Mesodermal cell (in vitro differentiated cells): ENCODE data around the gene ESYT3.

Experiments used
- H3K27ac ChIP-seq: 2 replicates; pipeline ENCODE4 v1.7.0; 2013; ENCODE audit warnings: mild to moderate bottlenecking, low read depth, low read length, moderate library complexity; ENCODE audit not compliant: severe bottlenecking
- H3K36me3 ChIP-seq: 2 replicates; pipeline ENCODE4 v1.7.1; 2013; ENCODE audit warnings: mild to moderate bottlenecking, low read length, moderate library complexity; ENCODE audit not compliant: control insufficient read depth, insufficient read depth
- H3K4me1 ChIP-seq: one replicate; pipeline ENCODE4 v1.7.1; 2013; ENCODE audit warnings: mild to moderate bottlenecking, low read length; ENCODE audit not compliant: insufficient read depth, control insufficient read depth, poor library complexity, severe bottlenecking
- H3K4me3 ChIP-seq: 2 replicates; pipeline ENCODE4 v1.7.0; 2013; ENCODE audit warnings: low read length, control low read depth, mild to moderate bottlenecking; ENCODE audit not compliant: insufficient read depth, poor library complexity, severe bottlenecking; ENCODE audit errors: extremely low read depth
- H3K9me3 ChIP-seq: 2 replicates; pipeline ENCODE4 v1.7.1; 2013; ENCODE audit warnings: mild to moderate bottlenecking, low read length, moderate library complexity; ENCODE audit not compliant: control insufficient read depth
- WGBS, 2 experiments: methylation state at CpG; one replicate each; pipeline ENCODE4 v1.1.5; 2013; ENCODE audit warnings: missing lambda C conversion rate in 2 of 2; ENCODE audit not compliant: insufficient coverage in 2 of 2; 5-methylcytosine and 5-hydroxymethylcytosine counted together

Gene ESYT3

DNA sequence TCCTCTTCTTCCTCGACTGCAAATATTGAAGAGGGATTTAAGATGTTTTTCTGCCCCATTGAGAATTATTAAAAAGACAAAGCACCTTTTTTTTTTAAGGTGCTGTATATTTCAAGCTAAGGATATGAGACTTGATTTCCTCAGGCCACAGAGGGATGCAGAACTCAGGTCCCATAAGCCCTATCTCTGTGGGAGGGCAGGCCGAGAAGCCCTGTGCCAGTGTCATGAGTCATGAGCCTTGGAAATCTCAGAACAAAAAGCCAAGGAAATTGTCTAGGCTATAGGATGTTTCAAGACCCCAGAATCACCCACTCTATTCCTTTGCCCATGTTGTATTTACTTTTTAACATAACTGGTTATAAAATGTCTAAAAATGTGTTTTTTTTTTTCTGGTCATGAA, 7.3 kb downstream of the ESYT3 start:
- H3K4me3 ChIP-seq: no peak overlapping the region
- no peaks in the 10 kb centered on the region for H3K36me3 ChIP-seq
- 0 to 40% methylated on average over 1 of the region's 2 CpGs for WGBS, 2 experiments
- peak overlapping the region; percentile 61 for H3K27ac ChIP-seq
- H3K4me1 ChIP-seq: peaks cover 51% of the 10 kb centered on the region
- no peaks in the 10 kb centered on the region for H3K9me3 ChIP-seq

- Histone ChIP-seq H3K4me3 (no peak overlapping the region), H3K9me3 (no peaks in the 10 kb centered on the region), H3K36me3 (no peaks in the 10 kb centered on the region), H3K27ac (peak overlapping the region; percentile 26), H3K4me1 (peaks cover 51% of the 10 kb centered on the region)
- WGBS, 2 experiments: 20 to 58% methylated on average over 1 to 5 of the region's 5 CpGs
These were observed 8.0 kb downstream of the ESYT3 start for GRCh38 chr3:138442433-138442832.

- Histone ChIP-seq H3K4me1 (peaks cover 51% of the 10 kb centered on the region), H3K27ac (peak overlapping the region; percentile 3), H3K36me3 (no peaks in the 10 kb centered on the region), H3K4me3 (no peak overlapping the region), H3K9me3 (no peaks in the 10 kb centered on the region)
- WGBS, 2 experiments: 88 to 89% methylated on average over 2 of the region's 2 CpGs
These were observed 8.7 kb downstream of the ESYT3 start for GRCh38 chr3:138443091-138443490.

- Histone ChIP-seq H3K36me3 (no peaks in the 10 kb centered on the region), H3K4me3 (no peak overlapping the region), H3K27ac (peak overlapping the region; percentile 3), H3K9me3 (no peaks in the 10 kb centered on the region), H3K4me1 (peaks cover 51% of the 10 kb centered on the region)
- 92 to 96% methylated on average over 5 to 8 of the region's 14 CpGs for WGBS, 2 experiments
These were observed 9.4 kb downstream of the ESYT3 start for GRCh38 chr3:138443521-138444503.

DNA sequence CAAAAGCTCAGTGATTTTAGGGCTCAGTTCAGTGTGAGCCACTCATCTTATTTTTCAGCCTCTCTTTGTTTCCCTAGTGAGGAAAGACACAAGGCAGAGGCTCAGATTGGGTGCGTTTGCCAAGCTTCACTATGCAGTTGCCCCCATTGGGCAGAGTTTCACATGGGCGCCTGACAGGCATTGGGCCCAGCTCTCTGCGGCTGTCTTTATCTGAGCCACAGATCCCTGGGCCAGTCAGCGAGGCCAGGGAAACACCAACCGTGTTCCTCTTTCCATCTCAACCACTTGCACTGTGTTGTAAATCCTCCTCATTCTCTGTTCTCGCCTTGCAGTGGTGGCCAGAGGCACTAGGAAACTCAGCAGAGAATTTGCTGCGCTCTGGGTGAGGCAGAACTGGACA, 10.8 kb downstream of the ESYT3 start:
- WGBS, 2 experiments: 91 to 95% methylated on average over 7 of the region's 7 CpGs
- H3K9me3 ChIP-seq: no peaks in the 10 kb centered on the region
- peaks cover 38% of the 10 kb centered on the region for H3K4me1 ChIP-seq
- H3K36me3 ChIP-seq: no peaks in the 10 kb centered on the region
- no peak overlapping the region for H3K27ac ChIP-seq
- no peak overlapping the region for H3K4me3 ChIP-seq

DNA sequence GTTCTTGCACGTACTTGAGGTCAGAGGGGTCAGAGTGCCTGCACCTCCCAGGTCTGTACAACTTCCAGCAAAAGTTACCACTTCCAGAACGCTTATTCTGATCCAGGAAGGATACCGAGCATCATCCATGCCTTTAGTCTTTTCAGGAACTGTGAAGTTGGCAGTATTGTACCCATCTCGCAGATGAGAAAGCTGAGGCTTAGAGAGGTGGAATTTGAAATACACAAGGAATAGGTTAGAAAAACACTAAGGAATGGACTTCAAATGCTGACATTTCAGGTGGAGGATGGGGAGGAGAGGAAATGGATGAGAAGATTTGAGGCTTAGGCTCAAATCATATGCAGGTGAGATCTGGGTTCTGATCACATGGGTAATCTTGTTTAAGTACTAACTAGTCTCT, 11.2 kb downstream of the ESYT3 start:
- no peak overlapping the region for H3K27ac ChIP-seq
- 93 to 94% methylated on average over 4 of the region's 4 CpGs for WGBS, 2 experiments

DNA sequence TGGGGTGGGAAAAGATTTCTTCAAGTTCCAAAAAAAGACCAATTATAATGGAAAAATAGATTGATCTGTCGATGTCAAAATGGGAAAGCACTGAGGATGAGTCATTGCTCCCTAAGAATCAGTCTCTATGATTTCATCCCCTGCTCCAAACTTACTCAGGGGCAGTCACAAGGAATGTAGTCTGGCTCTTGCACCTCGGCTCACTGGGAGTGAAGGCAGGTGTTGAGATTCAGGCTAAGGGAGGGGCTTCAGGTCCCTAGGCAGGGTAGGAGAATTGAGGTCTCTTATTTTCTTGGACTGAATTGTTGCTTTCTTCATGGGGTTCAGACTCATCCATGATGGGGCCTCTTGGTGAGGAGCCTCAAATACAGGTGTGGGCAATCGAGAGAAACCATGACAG, 14.2 kb downstream of the ESYT3 start:
- 60 to 90% methylated on average over 1 to 2 of the region's 3 CpGs for WGBS, 2 experiments
- Histone ChIP-seq H3K4me3 (no peak overlapping the region), H3K27ac (no peak overlapping the region), H3K36me3 (no peaks in the 10 kb centered on the region), H3K9me3 (no peaks in the 10 kb centered on the region), H3K4me1 (peaks cover 4% of the 10 kb centered on the region)

More for the DNA sequence above, 11.2 kb downstream of the ESYT3 start:
- peaks cover 33% of the 10 kb centered on the region for H3K4me1 ChIP-seq
- no peak overlapping the region for H3K4me3 ChIP-seq
- no peaks in the 10 kb centered on the region for H3K36me3 ChIP-seq
- H3K9me3 ChIP-seq: no peaks in the 10 kb centered on the region

DNA sequence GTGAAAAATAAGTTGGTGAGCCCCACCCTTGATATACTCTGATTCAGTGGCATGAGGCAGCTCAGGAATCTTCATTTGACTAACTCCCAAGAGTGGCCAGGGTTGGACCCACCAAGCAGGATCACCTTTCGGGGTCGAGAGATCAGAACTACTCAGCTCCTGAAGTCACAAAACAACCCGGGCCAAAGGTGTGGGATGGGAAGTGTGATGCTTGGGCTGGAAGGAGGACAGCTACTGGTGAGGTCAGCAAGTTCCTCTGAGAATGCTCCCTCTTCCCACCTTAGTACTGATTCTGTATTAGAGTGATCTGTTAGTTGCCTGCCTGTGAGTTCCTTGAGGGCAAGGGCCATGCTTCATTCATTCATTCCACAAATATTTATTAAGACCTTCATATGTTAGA, 15.1 kb downstream of the ESYT3 start:
- H3K4me1 ChIP-seq: no peaks in the 10 kb centered on the region
- WGBS, 2 experiments: 100% methylated on average over 1 of the region's 3 CpGs; no CpG with 5 or more reads in 1 of the 2 experiments

GRCh38 chr3:138450181-138450580, 15.8 kb downstream of the ESYT3 start:
- H3K9me3 ChIP-seq: no peaks in the 10 kb centered on the region
- no peaks in the 10 kb centered on the region for H3K36me3 ChIP-seq
- 96 to 97% methylated on average over 5 to 7 of the region's 7 CpGs for WGBS, 2 experiments
- no peaks in the 10 kb centered on the region for H3K4me1 ChIP-seq
- no peak overlapping the region for H3K27ac ChIP-seq
- no peak overlapping the region for H3K4me3 ChIP-seq

More for the DNA sequence above, 15.1 kb downstream of the ESYT3 start:
- H3K36me3 ChIP-seq: no peaks in the 10 kb centered on the region
- H3K27ac ChIP-seq: no peak overlapping the region
- H3K4me3 ChIP-seq: no peak overlapping the region
- H3K9me3 ChIP-seq: no peaks in the 10 kb centered on the region

GRCh38 chr3:138450704-138451424, 16.4 kb downstream of the ESYT3 start:
- 92 to 96% methylated on average over 4 of the region's 6 CpGs for WGBS, 2 experiments
- H3K27ac ChIP-seq: no peak overlapping the region
- no peak overlapping the region for H3K4me3 ChIP-seq
- no peaks in the 10 kb centered on the region for H3K9me3 ChIP-seq
- H3K4me1 ChIP-seq: no peaks in the 10 kb centered on the region
- no peaks in the 10 kb centered on the region for H3K36me3 ChIP-seq
